ENCODE results near the gene FA2H. TPM values are rescaled to one million over a fixed set of nuclear protein-coding genes. Genes with fewer than 3 reads are reported as not detected.

FA2H gene
- total and polyA plus RNA-seq, 2 of the 13 experiments (the other 11 are each of a cell fraction or from before 2014, with no cell fraction given), result 0.20 TPM; not detected in 1

GRCh38 chr16:74743045-74743667 is 31.5 kb downstream of the FA2H start:
- H3K9ac ChIP-seq (ENCODE audit: insufficient read depth, low read depth, low read length), result no peak overlapping the region
- no peak for DNase-seq (ENCODE audit: low spot score)
- no TSS peak for BruUV-seq (replicated peaks)

More at GRCh38 chr16:74743045-74743667, 31.5 kb downstream of the FA2H start:
- H4K20me1 ChIP-seq (ENCODE audit: insufficient read depth, low read length), result no peaks in the 10 kb centered on the region
- ATAC-seq (peak; percentile 9; the same call in 2 of the 3 replicates), FAIRE-seq (no peak)
- ChIA-PET CTCF (ENCODE audit: low intra/inter-chr PET ratio, low total read pairs) (no interaction called here), POLR2A (no interaction called here)
- H3K9me3 ChIP-seq (ENCODE audit: low read length), result no peaks in the 10 kb centered on the region
- TF ChIP-seq YY1 (IDR thresholded peaks at IDR 0.05; ENCODE audit: insufficient read depth, insufficient replicate concordance, low read depth, low read length), result no peak
- no peak for TF ChIP-seq AGO1 (IDR thresholded peaks at IDR 0.05; ENCODE audit: low read depth, low read length, poor library complexity, severe bottlenecking)
- TF ChIP-seq AFF4 (CRISPR knock-in tag; IDR thresholded peaks at IDR 0.05), result no peak
- TF ChIP-seq TGIF2 (CRISPR knock-in tag; IDR thresholded peaks at IDR 0.05), result no peak
- H3K27ac ChIP-seq (ENCODE audit: extremely low read length, insufficient read depth, low read length), result no peak overlapping the region
- no peak overlapping the region for H2AFZ ChIP-seq (ENCODE audit: low read length)
- peak overlapping the region; percentile 74 for H3K4me2 ChIP-seq (ENCODE audit: low read depth, low read length)
- peak overlapping the region; percentile 12 to 51 (median 41); a peak in 5 of 6 replicates for H3K4me3 ChIP-seq (replicated peaks in 1 of 3; ENCODE audit: insufficient read depth in 1 of 3, low read depth in 2 of 3, low read length in 3 of 3)
- peaks cover 23% of the 10 kb centered on the region for H3K4me1 ChIP-seq (ENCODE audit: insufficient read depth, low read length)
- intact Hi-C loops (cut with micrococcal nuclease; ENCODE audit: unreplicated experiment), result no loop called here
- H3K36me3 ChIP-seq (replicated peaks in 1 of 2; ENCODE audit: control insufficient read depth in 1 of 2, insufficient read depth in 2 of 2, low read length in 2 of 2), result no peaks in the 10 kb centered on the region
- in situ Hi-C loops (cut with HindIII; ENCODE audit: extremely low pct_ligation_motif_present, low pct_unique_long_range_greater_than_20kb), result no loop called here
- WGBS (ENCODE audit: low lambda C conversion rate), result 19% methylated on average over 8 of the region's 8 CpGs
- peaks cover 5 to 52% of the 10 kb centered on the region in 2 experiments; a peak in 4 of 5 replicates for H3K27me3 ChIP-seq (ENCODE audit: control insufficient read depth in 1 of 2, insufficient read depth in 2 of 2, low read length in 2 of 2)
- H3K79me2 ChIP-seq (ENCODE audit: insufficient read depth, low read length), result no peaks in the 10 kb centered on the region
